T-helper 2 cell treated with Interferon-gamma antibody and Interleukin-4, amounts not matched to agents 5 μg/mL and 100 μg/mL, for 36 hours (primary cell): ENCODE measurements around the gene PHC2.

Experiments
- DNase-seq: peaks from one replicate; pipeline ENCODE4 v3.0.0; 2021; ENCODE audit warnings: low spot score
- H3K27ac Mint-ChIP-seq: one replicate; pipeline ENCODE4 v1.8.0; 2021; ENCODE audit warnings: mild to moderate bottlenecking, mixed read lengths
- H3K27me3 Mint-ChIP-seq: one replicate; pipeline ENCODE4 v1.8.0; 2021; ENCODE audit warnings: low read depth, mixed read lengths
- H3K36me3 Mint-ChIP-seq: one replicate; pipeline ENCODE4 v1.8.0; 2021; ENCODE audit warnings: low read depth, mixed read lengths
- H3K4me1 Mint-ChIP-seq: one replicate; pipeline ENCODE4 v1.8.0; 2021; ENCODE audit warnings: low read depth, mixed read lengths
- H3K4me3 Mint-ChIP-seq: one replicate; pipeline ENCODE4 v1.8.0; 2022; ENCODE audit warnings: mild to moderate bottlenecking, moderate library complexity, mixed read lengths
- H3K9me3 Mint-ChIP-seq: one replicate; pipeline ENCODE4 v1.8.0; 2021; ENCODE audit warnings: mixed read lengths

Gene PHC2

GRCh38 chr1:33420870-33421775 is 9.8 kb downstream of the PHC2 start:
- DNase-seq, result no peak
- H3K4me3 Mint-ChIP-seq, result no peak overlapping the region
- H3K9me3 Mint-ChIP-seq, result peaks cover 7% of the 10 kb centered on the region
- H3K36me3 Mint-ChIP-seq, result peaks cover 2% of the 10 kb centered on the region
- peaks cover 45% of the 10 kb centered on the region for H3K27me3 Mint-ChIP-seq
- no peaks in the 10 kb centered on the region for H3K4me1 Mint-ChIP-seq
- no peak overlapping the region for H3K27ac Mint-ChIP-seq

- Mint-ChIP-seq H3K36me3 (peaks cover 2% of the 10 kb centered on the region), H3K27me3 (peaks cover 29% of the 10 kb centered on the region), H3K4me1 (no peaks in the 10 kb centered on the region), H3K9me3 (peaks cover 18% of the 10 kb centered on the region), H3K27ac (no peak overlapping the region), H3K4me3 (no peak overlapping the region)
- no peak for DNase-seq
Measured at GRCh38 chr1:33418811-33419210, 12.1 kb downstream of the PHC2 start.

- H3K4me1 Mint-ChIP-seq, result no peaks in the 10 kb centered on the region
- peaks cover 18% of the 10 kb centered on the region for H3K9me3 Mint-ChIP-seq
- no peak overlapping the region for H3K4me3 Mint-ChIP-seq
- H3K36me3 Mint-ChIP-seq, result peaks cover 2% of the 10 kb centered on the region
- H3K27ac Mint-ChIP-seq, result no peak overlapping the region
- DNase-seq, result no peak
- peaks cover 19% of the 10 kb centered on the region for H3K27me3 Mint-ChIP-seq
Measured at GRCh38 chr1:33414879-33415278, 16.0 kb downstream of the PHC2 start.

GRCh38 chr1:33410091-33410701 is 20.7 kb downstream of the PHC2 start:
- Mint-ChIP-seq H3K36me3 (no peaks in the 10 kb centered on the region), H3K27ac (no peak overlapping the region), H3K9me3 (peaks cover 5% of the 10 kb centered on the region), H3K27me3 (peaks cover 41% of the 10 kb centered on the region), H3K4me1 (no peaks in the 10 kb centered on the region), H3K4me3 (no peak overlapping the region)
- DNase-seq, result no peak

- H3K4me1 Mint-ChIP-seq, result no peaks in the 10 kb centered on the region
- H3K36me3 Mint-ChIP-seq, result no peaks in the 10 kb centered on the region
- peaks cover 54% of the 10 kb centered on the region for H3K27me3 Mint-ChIP-seq
- H3K27ac Mint-ChIP-seq, result no peak overlapping the region
- DNase-seq, result no peak
- H3K4me3 Mint-ChIP-seq, result no peak overlapping the region
- H3K9me3 Mint-ChIP-seq, result no peaks in the 10 kb centered on the region
Measured at GRCh38 chr1:33408093-33408436, 22.8 kb downstream of the PHC2 start.

GRCh38 chr1:33407352-33408092 is 23.4 kb downstream of the PHC2 start:
- H3K9me3 Mint-ChIP-seq, result no peaks in the 10 kb centered on the region
- H3K27ac Mint-ChIP-seq, result no peak overlapping the region
- H3K4me1 Mint-ChIP-seq, result no peaks in the 10 kb centered on the region
- no peaks in the 10 kb centered on the region for H3K36me3 Mint-ChIP-seq
- DNase-seq, result no peak
- no peak overlapping the region for H3K4me3 Mint-ChIP-seq
- H3K27me3 Mint-ChIP-seq, result peaks cover 54% of the 10 kb centered on the region

GRCh38 chr1:33402206-33402605 is 28.7 kb downstream of the PHC2 start:
- peaks cover 47% of the 10 kb centered on the region for H3K27me3 Mint-ChIP-seq
- H3K9me3 Mint-ChIP-seq, result no peaks in the 10 kb centered on the region
- no peak overlapping the region for H3K27ac Mint-ChIP-seq
- no peak overlapping the region for H3K4me3 Mint-ChIP-seq
- H3K4me1 Mint-ChIP-seq, result peaks cover 3% of the 10 kb centered on the region
- DNase-seq, result no peak
- H3K36me3 Mint-ChIP-seq, result no peaks in the 10 kb centered on the region

- H3K27me3 Mint-ChIP-seq, result peaks cover 41% of the 10 kb centered on the region
- DNase-seq, result no peak
- H3K4me3 Mint-ChIP-seq, result no peak overlapping the region
- H3K27ac Mint-ChIP-seq, result no peak overlapping the region
- no peaks in the 10 kb centered on the region for H3K9me3 Mint-ChIP-seq
- H3K36me3 Mint-ChIP-seq, result no peaks in the 10 kb centered on the region
- peaks cover 9% of the 10 kb centered on the region for H3K4me1 Mint-ChIP-seq
Measured at GRCh38 chr1:33401471-33401870, 29.4 kb downstream of the PHC2 start.

- no peaks in the 10 kb centered on the region for H3K9me3 Mint-ChIP-seq
- DNase-seq, result no peak
- peaks cover 10% of the 10 kb centered on the region for H3K4me1 Mint-ChIP-seq
- H3K27me3 Mint-ChIP-seq, result peaks cover 34% of the 10 kb centered on the region
- H3K4me3 Mint-ChIP-seq, result no peak overlapping the region
- H3K27ac Mint-ChIP-seq, result no peak overlapping the region
- H3K36me3 Mint-ChIP-seq, result no peaks in the 10 kb centered on the region
Measured at GRCh38 chr1:33400153-33400911, 30.6 kb downstream of the PHC2 start.

- Mint-ChIP-seq H3K27ac (no peak overlapping the region), H3K9me3 (no peaks in the 10 kb centered on the region), H3K36me3 (no peaks in the 10 kb centered on the region), H3K4me1 (peaks cover 10% of the 10 kb centered on the region), H3K27me3 (peaks cover 31% of the 10 kb centered on the region), H3K4me3 (no peak overlapping the region)
- DNase-seq, result no peak
Measured at GRCh38 chr1:33399375-33399774, 31.5 kb downstream of the PHC2 start.

- Mint-ChIP-seq H3K4me1 (peaks cover 10% of the 10 kb centered on the region), H3K36me3 (no peaks in the 10 kb centered on the region), H3K9me3 (no peaks in the 10 kb centered on the region), H3K4me3 (no peak overlapping the region), H3K27me3 (peaks cover 31% of the 10 kb centered on the region), H3K27ac (no peak overlapping the region)
- DNase-seq, result no peak
Measured at GRCh38 chr1:33397994-33398393, 32.9 kb downstream of the PHC2 start.

- no peak overlapping the region for H3K27ac Mint-ChIP-seq
- H3K4me1 Mint-ChIP-seq, result peaks cover 10% of the 10 kb centered on the region
- H3K4me3 Mint-ChIP-seq, result no peak overlapping the region
Measured at GRCh38 chr1:33397125-33397506, 33.8 kb downstream of the PHC2 start.

GRCh38 chr1:33396188-33397124 is 34.4 kb downstream of the PHC2 start:
- peak overlapping the region; percentile 1 for H3K4me3 Mint-ChIP-seq
- no peaks in the 10 kb centered on the region for H3K9me3 Mint-ChIP-seq
- no peaks in the 10 kb centered on the region for H3K36me3 Mint-ChIP-seq
- H3K27me3 Mint-ChIP-seq, result peaks cover 42% of the 10 kb centered on the region
- no peak for DNase-seq
- no peak overlapping the region for H3K27ac Mint-ChIP-seq
- peaks cover 10% of the 10 kb centered on the region for H3K4me1 Mint-ChIP-seq

More at GRCh38 chr1:33397125-33397506, 33.8 kb downstream of the PHC2 start:
- DNase-seq, result no peak
- no peaks in the 10 kb centered on the region for H3K9me3 Mint-ChIP-seq
- no peaks in the 10 kb centered on the region for H3K36me3 Mint-ChIP-seq
- H3K27me3 Mint-ChIP-seq, result peaks cover 38% of the 10 kb centered on the region
